ENCODE measurements around the gene ITGB7.

DNA sequence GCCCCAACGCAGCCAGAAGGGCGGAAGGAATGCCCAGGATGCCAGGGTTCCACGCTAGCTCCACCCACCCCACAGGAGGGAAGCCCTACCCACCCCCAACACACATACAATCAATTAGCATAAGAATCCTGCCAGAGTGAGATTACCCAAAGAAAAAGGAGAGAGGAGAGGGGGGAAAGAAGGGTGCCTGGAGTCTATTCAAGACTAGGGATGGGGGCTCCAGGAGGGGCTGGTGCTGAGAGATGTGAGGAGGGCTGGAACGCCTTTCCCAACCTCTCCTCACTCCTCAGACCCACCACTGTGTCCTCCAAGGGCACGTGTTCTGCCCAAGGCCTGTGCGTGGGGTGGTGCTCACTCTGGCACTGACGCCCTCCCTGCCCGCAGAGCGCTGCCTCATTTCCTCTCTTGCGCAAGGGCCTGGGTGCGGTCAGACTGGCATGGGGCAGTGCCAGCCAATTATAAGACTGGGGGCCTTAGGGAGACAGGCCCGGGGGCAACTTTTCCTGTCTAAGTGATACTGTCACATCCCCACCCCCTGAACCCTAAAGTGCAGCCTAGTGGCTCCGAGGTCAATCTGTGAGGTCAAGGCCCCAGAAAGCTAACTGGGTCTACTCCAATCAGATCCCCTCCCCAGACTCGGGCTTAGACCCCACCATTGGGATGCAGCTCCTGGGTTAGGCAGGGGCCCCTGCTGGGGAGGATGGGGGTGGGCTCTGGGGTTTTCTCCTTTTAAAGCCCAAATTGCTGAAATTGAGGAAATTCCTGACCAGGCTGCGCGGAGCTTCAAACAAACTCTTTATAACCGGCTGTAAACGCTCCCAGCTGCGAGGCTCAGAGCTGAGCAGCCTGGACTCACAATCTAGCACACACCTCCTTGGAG, 10.2 kb upstream of the ITGB7 start:
- no peak for TF ChIP-seq ZNF155 (tag by site-specific recombination; IDR thresholded peaks at IDR 0.05)
- TF ChIP-seq, protein P1, sequence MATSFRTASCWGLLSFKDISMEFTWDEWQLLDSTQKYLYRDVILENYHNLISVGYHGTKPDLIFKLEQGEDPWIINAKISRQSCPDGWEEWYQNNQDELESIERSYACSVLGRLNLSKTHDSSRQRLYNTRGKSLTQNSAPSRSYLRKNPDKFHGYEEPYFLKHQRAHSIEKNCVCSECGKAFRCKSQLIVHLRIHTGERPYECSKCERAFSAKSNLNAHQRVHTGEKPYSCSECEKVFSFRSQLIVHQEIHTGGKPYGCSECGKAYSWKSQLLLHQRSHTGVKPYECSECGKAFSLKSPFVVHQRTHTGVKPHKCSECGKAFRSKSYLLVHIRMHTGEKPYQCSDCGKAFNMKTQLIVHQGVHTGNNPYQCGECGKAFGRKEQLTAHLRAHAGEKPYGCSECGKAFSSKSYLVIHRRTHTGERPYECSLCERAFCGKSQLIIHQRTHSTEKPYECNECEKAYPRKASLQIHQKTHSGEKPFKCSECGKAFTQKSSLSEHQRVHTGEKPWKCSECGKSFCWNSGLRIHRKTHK (tag by site-specific recombination; IDR thresholded peaks at IDR 0.05), result no peak
- TF ChIP-seq, protein P2, sequence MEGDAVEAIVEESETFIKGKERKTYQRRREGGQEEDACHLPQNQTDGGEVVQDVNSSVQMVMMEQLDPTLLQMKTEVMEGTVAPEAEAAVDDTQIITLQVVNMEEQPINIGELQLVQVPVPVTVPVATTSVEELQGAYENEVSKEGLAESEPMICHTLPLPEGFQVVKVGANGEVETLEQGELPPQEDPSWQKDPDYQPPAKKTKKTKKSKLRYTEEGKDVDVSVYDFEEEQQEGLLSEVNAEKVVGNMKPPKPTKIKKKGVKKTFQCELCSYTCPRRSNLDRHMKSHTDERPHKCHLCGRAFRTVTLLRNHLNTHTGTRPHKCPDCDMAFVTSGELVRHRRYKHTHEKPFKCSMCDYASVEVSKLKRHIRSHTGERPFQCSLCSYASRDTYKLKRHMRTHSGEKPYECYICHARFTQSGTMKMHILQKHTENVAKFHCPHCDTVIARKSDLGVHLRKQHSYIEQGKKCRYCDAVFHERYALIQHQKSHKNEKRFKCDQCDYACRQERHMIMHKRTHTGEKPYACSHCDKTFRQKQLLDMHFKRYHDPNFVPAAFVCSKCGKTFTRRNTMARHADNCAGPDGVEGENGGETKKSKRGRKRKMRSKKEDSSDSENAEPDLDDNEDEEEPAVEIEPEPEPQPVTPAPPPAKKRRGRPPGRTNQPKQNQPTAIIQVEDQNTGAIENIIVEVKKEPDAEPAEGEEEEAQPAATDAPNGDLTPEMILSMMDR (tag by site-specific recombination; IDR thresholded peaks at IDR 0.05), result no peak
- TF ChIP-seq ZNF555 (tag by site-specific recombination; conservative IDR thresholded peaks at IDR 0.05), result no peak
- no peak for TF ChIP-seq GLIS2 (tag by site-specific recombination; IDR thresholded peaks at IDR 0.05)
- TF ChIP-seq, protein P3, sequence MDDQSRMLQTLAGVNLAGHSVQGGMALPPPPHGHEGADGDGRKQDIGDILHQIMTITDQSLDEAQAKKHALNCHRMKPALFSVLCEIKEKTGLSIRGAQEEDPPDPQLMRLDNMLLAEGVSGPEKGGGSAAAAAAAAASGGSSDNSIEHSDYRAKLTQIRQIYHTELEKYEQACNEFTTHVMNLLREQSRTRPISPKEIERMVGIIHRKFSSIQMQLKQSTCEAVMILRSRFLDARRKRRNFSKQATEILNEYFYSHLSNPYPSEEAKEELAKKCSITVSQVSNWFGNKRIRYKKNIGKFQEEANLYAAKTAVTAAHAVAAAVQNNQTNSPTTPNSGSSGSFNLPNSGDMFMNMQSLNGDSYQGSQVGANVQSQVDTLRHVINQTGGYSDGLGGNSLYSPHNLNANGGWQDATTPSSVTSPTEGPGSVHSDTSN (CRISPR knock-in tag; IDR thresholded peaks at IDR 0.05), result no peak
- no peak for TF ChIP-seq ZNF837 (tag by site-specific recombination; IDR thresholded peaks at IDR 0.05)
- TF ChIP-seq, protein P4, sequence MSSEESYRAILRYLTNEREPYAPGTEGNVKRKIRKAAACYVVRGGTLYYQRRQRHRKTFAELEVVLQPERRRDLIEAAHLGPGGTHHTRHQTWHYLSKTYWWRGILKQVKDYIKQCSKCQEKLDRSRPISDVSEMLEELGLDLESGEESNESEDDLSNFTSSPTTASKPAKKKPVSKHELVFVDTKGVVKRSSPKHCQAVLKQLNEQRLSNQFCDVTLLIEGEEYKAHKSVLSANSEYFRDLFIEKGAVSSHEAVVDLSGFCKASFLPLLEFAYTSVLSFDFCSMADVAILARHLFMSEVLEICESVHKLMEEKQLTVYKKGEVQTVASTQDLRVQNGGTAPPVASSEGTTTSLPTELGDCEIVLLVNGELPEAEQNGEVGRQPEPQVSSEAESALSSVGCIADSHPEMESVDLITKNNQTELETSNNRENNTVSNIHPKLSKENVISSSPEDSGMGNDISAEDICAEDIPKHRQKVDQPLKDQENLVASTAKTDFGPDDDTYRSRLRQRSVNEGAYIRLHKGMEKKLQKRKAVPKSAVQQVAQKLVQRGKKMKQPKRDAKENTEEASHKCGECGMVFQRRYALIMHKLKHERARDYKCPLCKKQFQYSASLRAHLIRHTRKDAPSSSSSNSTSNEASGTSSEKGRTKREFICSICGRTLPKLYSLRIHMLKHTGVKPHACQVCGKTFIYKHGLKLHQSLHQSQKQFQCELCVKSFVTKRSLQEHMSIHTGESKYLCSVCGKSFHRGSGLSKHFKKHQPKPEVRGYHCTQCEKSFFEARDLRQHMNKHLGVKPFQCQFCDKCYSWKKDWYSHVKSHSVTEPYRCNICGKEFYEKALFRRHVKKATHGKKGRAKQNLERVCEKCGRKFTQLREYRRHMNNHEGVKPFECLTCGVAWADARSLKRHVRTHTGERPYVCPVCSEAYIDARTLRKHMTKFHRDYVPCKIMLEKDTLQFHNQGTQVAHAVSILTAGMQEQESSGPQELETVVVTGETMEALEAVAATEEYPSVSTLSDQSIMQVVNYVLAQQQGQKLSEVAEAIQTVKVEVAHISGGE (tag by site-specific recombination; conservative IDR thresholded peaks at IDR 0.05; ENCODE audit: low read depth), result no peak
- no peak for TF ChIP-seq ZNF184 (tag by site-specific recombination; IDR thresholded peaks at IDR 0.05)
- TF ChIP-seq KLF8 (tag by site-specific recombination; IDR thresholded peaks at IDR 0.05), result no peak
- no peak for TF ChIP-seq ZBTB17 (tag by site-specific recombination; IDR thresholded peaks at IDR 0.05)
- TF ChIP-seq, protein P5, sequence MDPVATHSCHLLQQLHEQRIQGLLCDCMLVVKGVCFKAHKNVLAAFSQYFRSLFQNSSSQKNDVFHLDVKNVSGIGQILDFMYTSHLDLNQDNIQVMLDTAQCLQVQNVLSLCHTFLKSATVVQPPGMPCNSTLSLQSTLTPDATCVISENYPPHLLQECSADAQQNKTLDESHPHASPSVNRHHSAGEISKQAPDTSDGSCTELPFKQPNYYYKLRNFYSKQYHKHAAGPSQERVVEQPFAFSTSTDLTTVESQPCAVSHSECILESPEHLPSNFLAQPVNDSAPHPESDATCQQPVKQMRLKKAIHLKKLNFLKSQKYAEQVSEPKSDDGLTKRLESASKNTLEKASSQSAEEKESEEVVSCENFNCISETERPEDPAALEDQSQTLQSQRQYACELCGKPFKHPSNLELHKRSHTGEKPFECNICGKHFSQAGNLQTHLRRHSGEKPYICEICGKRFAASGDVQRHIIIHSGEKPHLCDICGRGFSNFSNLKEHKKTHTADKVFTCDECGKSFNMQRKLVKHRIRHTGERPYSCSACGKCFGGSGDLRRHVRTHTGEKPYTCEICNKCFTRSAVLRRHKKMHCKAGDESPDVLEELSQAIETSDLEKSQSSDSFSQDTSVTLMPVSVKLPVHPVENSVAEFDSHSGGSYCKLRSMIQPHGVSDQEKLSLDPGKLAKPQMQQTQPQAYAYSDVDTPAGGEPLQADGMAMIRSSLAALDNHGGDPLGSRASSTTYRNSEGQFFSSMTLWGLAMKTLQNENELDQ (tag by site-specific recombination; IDR thresholded peaks at IDR 0.05; ENCODE audit: low read depth), result no peak
- TF ChIP-seq ZBTB21 (tag by site-specific recombination; IDR thresholded peaks at IDR 0.05), result no peak
- TF ChIP-seq SP2 (tag by site-specific recombination; IDR thresholded peaks at IDR 0.05), result no peak
